ENCODE measurements around the gene RPS10. TPM values are rescaled to one million over a fixed set of nuclear protein-coding genes. Genes with fewer than 3 reads are reported as not detected.
A peak's percentile ranks its signal among the peaks of the same experiment; 100 is the strongest.

Gene RPS10
- total RNA-seq, 2 experiments from 2014 or later, result 2,718 to 2,727 TPM

- H3K36me3 Mint-ChIP-seq (ENCODE audit: low read depth), result no peaks in the 10 kb centered on the region
- CTCF ChIA-PET, result interaction anchor here (1.2 kb wide), 1 partner anchor 8 kb away, joined by 3 read pairs; no protein-coding TSS in a partner anchor
- H3K4me1 Mint-ChIP-seq (ENCODE audit: low read depth), result no peaks in the 10 kb centered on the region
- intact Hi-C loops (cut with micrococcal nuclease), result no loop called here
- no peak overlapping the region for H3K4me3 Mint-ChIP-seq
- H3K9me3 Mint-ChIP-seq, result no peaks in the 10 kb centered on the region
- DNase-seq, result no peak
- no peaks in the 10 kb centered on the region for H3K27me3 Mint-ChIP-seq (ENCODE audit: low read depth)
- no peak overlapping the region for H3K27ac Mint-ChIP-seq
These were observed 15.7 kb upstream of the RPS10 start for GRCh38 chr6:34441526-34441925.

GRCh38 chr6:34439442-34439841, 13.6 kb upstream of the RPS10 start:
- intact Hi-C loops (cut with micrococcal nuclease), result no loop called here
- Mint-ChIP-seq H3K27me3 (ENCODE audit: low read depth) (no peaks in the 10 kb centered on the region), H3K27ac (no peak overlapping the region), H3K4me3 (no peak overlapping the region), H3K36me3 (ENCODE audit: low read depth) (no peaks in the 10 kb centered on the region), H3K4me1 (ENCODE audit: low read depth) (no peaks in the 10 kb centered on the region), H3K9me3 (no peaks in the 10 kb centered on the region)
- DNase-seq, result no peak
- CTCF ChIA-PET, result no interaction called here

- Mint-ChIP-seq H3K27ac (no peak overlapping the region), H3K4me3 (no peak overlapping the region), H3K9me3 (no peaks in the 10 kb centered on the region), H3K36me3 (ENCODE audit: low read depth) (no peaks in the 10 kb centered on the region), H3K27me3 (ENCODE audit: low read depth) (no peaks in the 10 kb centered on the region), H3K4me1 (ENCODE audit: low read depth) (no peaks in the 10 kb centered on the region)
- no peak for DNase-seq
- intact Hi-C loops (cut with micrococcal nuclease), result no loop called here
- CTCF ChIA-PET, result interaction anchor here (1.0 kb wide), 1 partner anchor 22 kb away, joined by 3 read pairs; no protein-coding TSS in a partner anchor
These were observed 12.8 kb upstream of the RPS10 start for GRCh38 chr6:34438705-34439104.

DNA sequence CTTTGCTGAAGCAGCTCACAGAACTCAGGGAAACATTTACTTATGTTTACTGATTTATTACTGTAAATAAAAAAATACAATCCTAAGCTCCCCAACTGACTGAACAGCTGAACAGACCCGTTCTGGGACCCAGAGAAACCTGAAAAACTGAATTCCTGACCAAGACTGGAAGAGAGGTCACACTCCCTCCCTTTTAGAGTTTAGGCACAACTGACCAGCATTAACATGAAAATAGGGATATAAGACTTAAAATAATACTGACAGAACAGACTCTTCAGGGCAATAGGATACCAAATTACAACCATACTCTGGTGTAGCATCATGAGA, 11.7 kb upstream of the RPS10 start:
- Mint-ChIP-seq H3K27me3 (ENCODE audit: low read depth) (no peaks in the 10 kb centered on the region), H3K4me3 (no peak overlapping the region), H3K4me1 (ENCODE audit: low read depth) (no peaks in the 10 kb centered on the region), H3K27ac (no peak overlapping the region), H3K36me3 (ENCODE audit: low read depth) (no peaks in the 10 kb centered on the region), H3K9me3 (no peaks in the 10 kb centered on the region)
- intact Hi-C loops (cut with micrococcal nuclease), result no loop called here
- CTCF ChIA-PET, result no interaction called here
- DNase-seq, result no peak

DNA sequence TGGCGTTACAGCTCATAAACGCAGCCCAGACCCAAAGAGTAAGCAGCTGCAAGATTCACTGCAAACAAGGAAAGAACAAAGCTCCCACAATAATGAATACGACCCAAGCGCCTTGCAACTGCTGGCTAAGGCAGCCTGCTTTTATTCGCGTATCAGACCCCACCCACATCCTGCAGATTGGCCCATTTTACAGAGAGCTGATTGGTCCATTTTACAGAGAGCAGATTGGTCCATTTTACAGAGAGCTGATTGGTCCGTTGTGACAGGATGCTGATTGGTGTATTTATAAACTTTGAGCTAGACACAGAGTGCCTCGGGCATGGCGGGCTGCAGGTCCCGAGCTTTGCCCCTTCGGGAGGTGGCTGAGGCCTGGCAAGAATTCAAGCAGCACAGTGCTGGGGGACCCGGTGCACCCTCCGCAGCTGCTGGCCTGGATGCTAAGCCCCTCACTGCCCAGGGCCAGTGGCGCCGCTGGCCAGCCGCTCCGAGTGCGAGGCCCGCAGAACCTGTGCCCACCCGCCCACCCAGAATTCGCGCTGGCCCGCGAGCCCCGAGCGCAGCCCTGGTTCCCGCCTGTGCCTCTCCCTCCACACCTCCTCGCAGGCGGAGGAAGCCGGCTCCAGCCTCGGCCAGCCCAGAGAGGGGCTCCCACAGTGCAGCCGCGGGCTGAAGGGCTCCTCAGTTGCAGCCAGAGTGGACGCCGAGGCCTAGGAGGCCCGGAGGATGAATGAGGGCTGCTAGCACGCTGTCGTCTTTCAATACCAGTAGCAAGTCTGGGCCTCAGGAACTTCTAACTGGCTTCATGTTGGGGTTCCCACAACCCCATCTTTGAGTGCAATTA, 11.2 kb upstream of the RPS10 start:
- Mint-ChIP-seq H3K9me3 (no peaks in the 10 kb centered on the region), H3K36me3 (ENCODE audit: low read depth) (no peaks in the 10 kb centered on the region), H3K4me3 (no peak overlapping the region), H3K27me3 (ENCODE audit: low read depth) (no peaks in the 10 kb centered on the region), H3K4me1 (ENCODE audit: low read depth) (no peaks in the 10 kb centered on the region), H3K27ac (no peak overlapping the region)
- DNase-seq, result no peak
- intact Hi-C loops (cut with micrococcal nuclease), result no loop called here
- CTCF ChIA-PET, result no interaction called here

DNA sequence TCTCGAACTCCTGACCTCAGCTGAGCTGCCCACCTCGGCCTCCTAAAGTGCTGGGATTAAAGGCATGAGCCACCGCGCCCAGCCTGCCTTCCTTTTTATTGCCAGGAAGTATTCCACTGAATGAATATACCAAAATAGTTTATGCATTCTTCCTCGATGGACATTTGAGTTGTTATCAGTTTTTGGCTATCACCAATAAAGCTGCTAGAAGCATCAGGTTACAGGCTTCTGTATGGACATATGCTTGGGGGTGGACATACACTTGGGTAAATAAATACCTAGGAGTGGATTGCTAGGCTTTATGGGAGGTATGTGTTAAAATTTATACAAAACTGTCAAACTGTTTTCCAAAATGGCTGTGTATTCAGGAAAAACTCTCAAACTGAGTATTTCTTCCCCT, 10.0 kb upstream of the RPS10 start:
- Mint-ChIP-seq H3K9me3 (no peaks in the 10 kb centered on the region), H3K27ac (no peak overlapping the region), H3K4me3 (no peak overlapping the region), H3K36me3 (ENCODE audit: low read depth) (no peaks in the 10 kb centered on the region), H3K27me3 (ENCODE audit: low read depth) (no peaks in the 10 kb centered on the region), H3K4me1 (ENCODE audit: low read depth) (no peaks in the 10 kb centered on the region)
- CTCF ChIA-PET, result no interaction called here
- no peak for DNase-seq
- intact Hi-C loops (cut with micrococcal nuclease), result no loop called here

DNA sequence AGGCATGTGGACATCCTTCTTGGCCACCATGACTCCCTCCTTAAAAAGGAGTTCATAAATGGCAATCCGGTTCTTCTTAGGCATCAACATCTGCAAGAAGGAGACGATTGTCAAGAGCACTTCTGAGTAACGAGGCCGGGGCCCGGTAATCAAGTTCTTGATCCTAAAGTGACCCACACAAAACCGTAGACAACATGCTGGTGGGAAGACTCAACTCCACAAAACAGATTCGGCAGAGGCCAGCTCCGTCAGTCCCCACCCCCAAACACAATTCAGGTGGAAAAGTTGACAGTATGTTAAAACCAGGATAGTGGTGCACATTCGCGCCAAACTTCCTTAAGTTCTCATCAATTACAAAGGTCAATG, 754 bp downstream of the RPS10 start:
- Mint-ChIP-seq H3K27me3 (ENCODE audit: low read depth) (no peaks in the 10 kb centered on the region), H3K9me3 (no peaks in the 10 kb centered on the region), H3K4me1 (ENCODE audit: low read depth) (peaks cover 40% of the 10 kb centered on the region), H3K4me3 (peak overlapping the region; percentile 98), H3K27ac (peak overlapping the region; percentile 98), H3K36me3 (ENCODE audit: low read depth) (peaks cover 50% of the 10 kb centered on the region)
- intact Hi-C loops (cut with micrococcal nuclease), result no loop called here
- DNase-seq, result no peak
- CTCF ChIA-PET, result interaction anchor here (1.0 kb wide), 1 partner anchor 176 kb away, joined by 3 read pairs; the partner anchor contains the start of gene SMIM29

GRCh38 chr6:34424200-34425131, 1.4 kb downstream of the RPS10 start:
- Mint-ChIP-seq H3K27me3 (ENCODE audit: low read depth) (no peaks in the 10 kb centered on the region), H3K27ac (peak overlapping the region; percentile 98), H3K4me3 (peak overlapping the region; percentile 98), H3K4me1 (ENCODE audit: low read depth) (peaks cover 43% of the 10 kb centered on the region), H3K9me3 (no peaks in the 10 kb centered on the region), H3K36me3 (ENCODE audit: low read depth) (peaks cover 55% of the 10 kb centered on the region)
- intact Hi-C loops (cut with micrococcal nuclease), result no loop called here
- DNase-seq, result no peak
- CTCF ChIA-PET, result no interaction called here

DNA sequence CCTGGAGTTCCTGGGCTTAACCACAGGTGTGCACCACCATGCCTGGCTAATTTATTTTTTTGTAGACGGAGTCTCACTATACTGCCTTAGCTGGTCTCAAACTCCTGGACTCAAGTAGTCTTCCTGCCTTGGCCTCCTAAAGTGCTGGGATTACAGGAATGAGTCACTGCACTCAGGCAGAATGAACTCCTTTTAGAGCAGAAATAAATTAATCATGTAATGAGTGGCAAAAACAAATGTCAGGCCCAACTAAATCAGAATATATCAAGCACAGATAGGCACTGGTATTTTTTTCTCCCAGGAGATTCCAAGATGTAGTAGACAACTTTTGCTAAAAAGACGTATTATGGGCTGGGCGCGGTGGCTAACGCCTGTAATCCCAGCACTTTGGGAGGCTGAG, 2.6 kb downstream of the RPS10 start:
- Mint-ChIP-seq H3K36me3 (ENCODE audit: low read depth) (peaks cover 61% of the 10 kb centered on the region), H3K27ac (peak overlapping the region; percentile 56), H3K4me3 (peak overlapping the region; percentile 59), H3K27me3 (ENCODE audit: low read depth) (no peaks in the 10 kb centered on the region), H3K9me3 (no peaks in the 10 kb centered on the region), H3K4me1 (ENCODE audit: low read depth) (peaks cover 48% of the 10 kb centered on the region)
- no peak for DNase-seq
- intact Hi-C loops (cut with micrococcal nuclease), result no loop called here
- CTCF ChIA-PET, result interaction anchor here (0.6 to 1.3 kb wide), 2 partner anchors 173 to 808 kb away, joined by 5 read pairs; no protein-coding TSS in a partner anchor

DNA sequence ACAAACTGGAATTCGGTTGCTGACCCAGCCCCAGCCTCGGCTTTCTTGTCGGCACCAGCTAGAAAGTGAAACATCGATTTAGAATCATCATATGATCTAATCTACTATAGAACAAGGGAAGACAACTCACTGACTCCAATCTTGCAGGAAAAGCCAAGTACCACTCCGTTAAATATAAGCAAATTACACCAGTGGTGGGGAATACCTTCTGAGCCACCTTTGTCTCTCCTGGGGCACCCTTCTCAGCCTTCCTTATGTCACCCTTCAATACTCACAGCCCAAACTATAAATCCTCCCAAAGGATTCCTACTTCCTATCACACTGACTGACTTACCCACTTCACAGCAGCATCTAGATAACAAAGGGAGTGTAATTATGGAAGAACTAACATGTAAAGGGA, 7.5 kb downstream of the RPS10 start:
- H3K4me1 Mint-ChIP-seq (ENCODE audit: low read depth), result peaks cover 29% of the 10 kb centered on the region
- H3K4me3 Mint-ChIP-seq, result no peak overlapping the region
- no peaks in the 10 kb centered on the region for H3K27me3 Mint-ChIP-seq (ENCODE audit: low read depth)
- intact Hi-C loops (cut with micrococcal nuclease), result no loop called here
- peak overlapping the region; percentile 54 for H3K27ac Mint-ChIP-seq
- peaks cover 56% of the 10 kb centered on the region for H3K36me3 Mint-ChIP-seq (ENCODE audit: low read depth)
- no peak for DNase-seq
- CTCF ChIA-PET, result no interaction called here
- H3K9me3 Mint-ChIP-seq, result no peaks in the 10 kb centered on the region

- DNase-seq, result no peak
- no peaks in the 10 kb centered on the region for H3K9me3 Mint-ChIP-seq
- no peaks in the 10 kb centered on the region for H3K27me3 Mint-ChIP-seq (ENCODE audit: low read depth)
- peaks cover 24% of the 10 kb centered on the region for H3K4me1 Mint-ChIP-seq (ENCODE audit: low read depth)
- no peak overlapping the region for H3K4me3 Mint-ChIP-seq
- intact Hi-C loops (cut with micrococcal nuclease), result no loop called here
- peaks cover 51% of the 10 kb centered on the region for H3K36me3 Mint-ChIP-seq (ENCODE audit: low read depth)
- peak overlapping the region; percentile 4 for H3K27ac Mint-ChIP-seq
- CTCF ChIA-PET, result interaction anchor here (3.5 to 5.0 kb wide), 2 partner anchors 168 to 221 kb away, joined by 13 to 54 read pairs; partner anchors contain the start of gene SMIM29
These were observed 8.9 kb downstream of the RPS10 start for GRCh38 chr6:34416877-34417371.
